Right lobe of liver (tissue), 4 donors: ENCODE data around the gene MTUS2.

ENCODE experiments used
- POLR2A ChIP-seq: fragments of 450-650 bp; IDR thresholded peaks from one replicate; pipeline ENCODE4 v1.6.1; 2017; ENCODE audit warnings: antibody characterized with exemption, mild to moderate bottlenecking
- TF ChIP-seq, protein P1 (sequence below), 4 donors: fragments of 200-600 bp in 3 of 4; fragments of 450-650 bp in 1 of 4; IDR thresholded peaks; one replicate each; pipeline versions ENCODE4 v1.5.1 to v1.8.0; 2016 to 2022; ENCODE audit warnings: antibody characterized with exemption in 4 of 4, mild to moderate bottlenecking in 2 of 4
- donor health status: DM: no; HTN: no; CAD: no.
- donor health status: DM: no; HTN: no; CAD: no.
- donor health status: DM: no; HTN: yes; CAD: no.

- TF ChIP-seq, protein P1, sequence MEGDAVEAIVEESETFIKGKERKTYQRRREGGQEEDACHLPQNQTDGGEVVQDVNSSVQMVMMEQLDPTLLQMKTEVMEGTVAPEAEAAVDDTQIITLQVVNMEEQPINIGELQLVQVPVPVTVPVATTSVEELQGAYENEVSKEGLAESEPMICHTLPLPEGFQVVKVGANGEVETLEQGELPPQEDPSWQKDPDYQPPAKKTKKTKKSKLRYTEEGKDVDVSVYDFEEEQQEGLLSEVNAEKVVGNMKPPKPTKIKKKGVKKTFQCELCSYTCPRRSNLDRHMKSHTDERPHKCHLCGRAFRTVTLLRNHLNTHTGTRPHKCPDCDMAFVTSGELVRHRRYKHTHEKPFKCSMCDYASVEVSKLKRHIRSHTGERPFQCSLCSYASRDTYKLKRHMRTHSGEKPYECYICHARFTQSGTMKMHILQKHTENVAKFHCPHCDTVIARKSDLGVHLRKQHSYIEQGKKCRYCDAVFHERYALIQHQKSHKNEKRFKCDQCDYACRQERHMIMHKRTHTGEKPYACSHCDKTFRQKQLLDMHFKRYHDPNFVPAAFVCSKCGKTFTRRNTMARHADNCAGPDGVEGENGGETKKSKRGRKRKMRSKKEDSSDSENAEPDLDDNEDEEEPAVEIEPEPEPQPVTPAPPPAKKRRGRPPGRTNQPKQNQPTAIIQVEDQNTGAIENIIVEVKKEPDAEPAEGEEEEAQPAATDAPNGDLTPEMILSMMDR (IDR thresholded peaks at IDR 0.05): no peak
- no peak for TF ChIP-seq POLR2A
These were observed 705.6 kb downstream of the MTUS2 start for GRCh38 chr13:29525757-29526156.
